Coronary artery (tissue), 2 donors: Measurements from ENCODE around the gene GLDC.

ENCODE experiments used
- DNase-seq: peaks from one replicate; pipeline ENCODE4 v3.0.0-alpha.2; 2017; ENCODE audit warnings: low spot score
- H3K27ac ChIP-seq, 2 donors: fragments of 200-600 bp; sonication (generic); one replicate each; pipeline ENCODE4 v1.5.1; 2016 to 2019
- H3K4me3 ChIP-seq: fragments of 200-600 bp; sonication (generic); 2 replicates; pipeline ENCODE4 v1.5.1; 2016; ENCODE audit warnings: mild to moderate bottlenecking, moderate library complexity
- TF ChIP-seq, protein P1 (sequence below): fragments of 200-600 bp; sonication (generic); IDR thresholded peaks from one replicate; pipeline ENCODE4 v1.5.1; 2019; ENCODE audit warnings: antibody characterized with exemption

Gene GLDC

GRCh38 chr9:6673326-6674025 is 27.9 kb upstream of the GLDC start:
- H3K27ac ChIP-seq: no peak overlapping the region
- TF ChIP-seq, protein P1, sequence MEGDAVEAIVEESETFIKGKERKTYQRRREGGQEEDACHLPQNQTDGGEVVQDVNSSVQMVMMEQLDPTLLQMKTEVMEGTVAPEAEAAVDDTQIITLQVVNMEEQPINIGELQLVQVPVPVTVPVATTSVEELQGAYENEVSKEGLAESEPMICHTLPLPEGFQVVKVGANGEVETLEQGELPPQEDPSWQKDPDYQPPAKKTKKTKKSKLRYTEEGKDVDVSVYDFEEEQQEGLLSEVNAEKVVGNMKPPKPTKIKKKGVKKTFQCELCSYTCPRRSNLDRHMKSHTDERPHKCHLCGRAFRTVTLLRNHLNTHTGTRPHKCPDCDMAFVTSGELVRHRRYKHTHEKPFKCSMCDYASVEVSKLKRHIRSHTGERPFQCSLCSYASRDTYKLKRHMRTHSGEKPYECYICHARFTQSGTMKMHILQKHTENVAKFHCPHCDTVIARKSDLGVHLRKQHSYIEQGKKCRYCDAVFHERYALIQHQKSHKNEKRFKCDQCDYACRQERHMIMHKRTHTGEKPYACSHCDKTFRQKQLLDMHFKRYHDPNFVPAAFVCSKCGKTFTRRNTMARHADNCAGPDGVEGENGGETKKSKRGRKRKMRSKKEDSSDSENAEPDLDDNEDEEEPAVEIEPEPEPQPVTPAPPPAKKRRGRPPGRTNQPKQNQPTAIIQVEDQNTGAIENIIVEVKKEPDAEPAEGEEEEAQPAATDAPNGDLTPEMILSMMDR: no peak
- DNase-seq: no peak
- H3K4me3 ChIP-seq: no peak overlapping the region

DNA sequence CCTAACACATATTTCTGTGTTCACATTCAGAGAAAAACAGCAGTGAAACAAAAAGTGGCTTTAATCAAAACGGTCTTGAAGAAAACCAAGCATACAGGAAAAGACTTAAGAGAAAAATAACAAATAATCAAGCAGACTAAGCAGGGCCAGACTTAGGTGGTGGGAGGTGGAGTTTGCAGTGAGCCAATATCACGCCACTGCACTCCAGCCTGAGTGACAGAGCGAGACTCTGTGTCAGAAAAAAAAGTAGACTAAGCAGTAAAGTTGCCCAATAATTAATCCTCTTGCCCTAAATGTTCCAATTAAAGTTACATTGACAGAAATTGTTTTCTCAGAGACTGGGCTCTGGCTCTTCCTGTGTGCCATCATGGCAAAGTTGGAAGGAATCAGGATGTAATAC is 26.6 kb upstream of the GLDC start:
- TF ChIP-seq, protein P1: no peak
- Histone ChIP-seq H3K27ac (no peak overlapping the region), H3K4me3 (no peak overlapping the region)
- no peak for DNase-seq

DNA sequence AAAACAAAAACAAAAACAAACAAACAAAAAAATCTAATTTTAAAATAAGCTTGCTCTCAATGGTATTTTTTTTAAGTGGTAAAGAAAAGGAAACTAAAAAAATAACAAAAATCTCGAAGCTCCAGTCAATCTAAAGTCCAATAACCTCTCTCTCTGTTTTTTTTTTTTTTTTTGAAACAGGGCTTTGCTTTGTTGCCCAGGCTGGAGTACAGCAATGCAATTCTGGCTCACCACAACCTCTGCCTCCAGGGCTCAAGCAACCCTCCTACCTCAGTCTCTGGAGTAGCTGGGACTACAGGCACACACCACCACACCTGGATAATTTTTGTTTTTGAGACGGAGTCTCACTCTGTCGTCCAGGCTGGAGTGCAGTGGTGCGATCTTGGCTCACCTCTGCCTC is 25.9 kb upstream of the GLDC start:
- DNase-seq: no peak
- Histone ChIP-seq H3K4me3 (no peak overlapping the region), H3K27ac (no peak overlapping the region)
- TF ChIP-seq, protein P1: no peak

DNA sequence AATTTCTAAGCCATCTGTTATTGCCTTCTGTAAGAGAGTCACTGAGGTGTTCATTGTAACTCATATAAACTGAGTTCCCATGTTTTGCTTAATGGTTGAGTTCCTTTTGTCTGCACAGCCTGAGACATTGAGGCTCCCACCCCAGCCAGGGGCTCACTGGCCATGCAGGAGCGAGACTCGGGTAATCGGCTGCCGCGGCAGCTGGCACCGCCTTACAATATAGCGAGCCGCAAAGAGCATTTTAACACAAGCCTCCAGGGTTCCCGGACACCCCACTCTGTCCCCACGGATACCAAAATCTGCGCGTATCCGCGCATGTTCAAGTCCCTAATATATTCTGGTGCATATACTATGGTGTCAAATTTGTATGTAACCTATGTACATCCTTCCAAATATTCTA is 24.4 kb upstream of the GLDC start:
- no peak for DNase-seq
- no peak overlapping the region for H3K4me3 ChIP-seq
- TF ChIP-seq, protein P1: no peak
- no peak overlapping the region for H3K27ac ChIP-seq

DNA sequence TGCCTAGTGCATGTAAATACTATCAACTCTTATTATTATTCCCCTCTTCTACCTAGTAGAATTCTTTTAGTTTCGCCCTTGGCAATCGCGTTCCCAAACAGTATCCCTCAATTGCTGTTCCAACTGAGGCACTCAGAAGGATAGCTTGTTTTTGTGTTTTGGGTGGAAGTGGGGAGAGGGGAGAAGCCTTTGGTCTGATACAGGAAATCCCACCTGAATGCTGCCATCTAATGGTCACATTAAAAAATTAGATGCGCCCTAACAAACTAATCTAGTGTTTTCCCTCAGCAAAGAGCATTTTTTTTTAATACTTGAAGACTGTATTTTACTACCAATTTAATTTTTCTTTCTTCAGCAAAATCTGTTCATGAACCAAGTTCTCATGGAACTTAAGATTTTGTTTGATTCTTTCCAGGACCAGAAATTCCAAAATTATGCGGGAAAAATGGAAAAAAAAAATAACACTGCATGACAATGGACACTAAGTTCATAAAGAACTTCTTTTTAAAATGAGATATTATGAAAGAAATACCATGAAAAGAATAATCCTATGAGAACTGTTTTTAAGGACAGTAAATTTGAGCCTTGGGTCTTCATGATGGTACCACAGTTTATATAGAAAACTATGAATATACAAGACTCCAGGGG is 22.2 kb upstream of the GLDC start:
- TF ChIP-seq, protein P1: peak; percentile 29
- Histone ChIP-seq H3K27ac (no peak overlapping the region), H3K4me3 (no peak overlapping the region)
- DNase-seq: no peak

DNA sequence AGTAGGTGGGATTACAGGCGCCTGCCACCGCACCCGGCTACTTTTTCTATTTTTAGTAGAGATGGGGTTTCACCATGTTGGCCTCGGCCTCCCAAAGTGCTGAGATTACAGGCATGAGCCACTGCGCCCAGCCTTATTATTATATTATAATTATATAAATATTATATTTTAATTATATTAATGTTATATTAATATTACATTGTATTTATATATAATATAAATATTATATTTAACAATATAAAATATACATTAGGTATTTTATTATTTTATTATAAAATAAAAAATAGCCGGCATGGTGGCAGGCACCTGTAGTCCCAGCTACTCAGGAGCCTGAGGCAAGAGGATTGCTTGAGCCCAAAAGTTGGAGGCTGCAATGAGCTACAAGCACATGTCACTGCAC is 21.6 kb upstream of the GLDC start:
- no peak for DNase-seq
- TF ChIP-seq, protein P1: no peak
- Histone ChIP-seq H3K27ac (no peak overlapping the region), H3K4me3 (no peak overlapping the region)

- Histone ChIP-seq H3K27ac (no peak overlapping the region), H3K4me3 (no peak overlapping the region)
- TF ChIP-seq, protein P1: no peak
- no peak for DNase-seq
These were observed 20.1 kb upstream of the GLDC start for GRCh38 chr9:6665628-6666027.
